Panc1 (cell line): ENCODE results near the gene OR1I1. TPM values are rescaled to one million over a fixed set of nuclear protein-coding genes. Genes with fewer than 3 reads are reported as not detected.

Experiments used
- ATAC-seq: fragments of 200-7000 bp; cut with Tn5 transposase; 2 replicates; pipeline ENCODE4 v1.9.1; 2020; ENCODE audit warnings: mild to moderate bottlenecking, moderate library complexity
- BruUV-seq: library from RNA; stranded (reverse); fragments of 400-500 nt; replicated peaks from 2 replicates; lab custom pipeline; 2021; lab: Mats Ljungman, UMichigan
- CTCF ChIA-PET: fragments of 300-600 bp; sonication (Branson Sonifier 250); formaldehyde crosslinking; loops from one replicate; lab custom pipeline; 2022; ENCODE audit warnings: antibody characterized with exemption; lab: Charles Lee
- POLR2A ChIA-PET: fragments of 300-600 bp; sonication (Branson Sonifier 250); formaldehyde crosslinking; loops from one replicate; lab custom pipeline; 2022; ENCODE audit warnings: antibody characterized with exemption; lab: Charles Lee
- DNase-seq: peaks from one replicate; pipeline ENCODE4 v3.0.0-alpha.2; 2010; ENCODE audit warnings: low read depth, low spot score
- H3K27ac ChIP-seq: 2 replicates; pipeline ENCODE4 v1.5.1; 2011; ENCODE audit warnings: mild to moderate bottlenecking, low read length, inconsistent platforms
- H3K27me3 ChIP-seq: fragments of 200-500 bp; sonication (Bioruptor generic); 2 replicates; pipeline ENCODE4 v1.6.0; 2014; ENCODE audit warnings: low read length, inconsistent platforms; ENCODE audit not compliant: control insufficient read depth, insufficient read depth
- H3K36me3 ChIP-seq: fragments of 200-500 bp; sonication (Bioruptor generic); 2 replicates; pipeline ENCODE4 v1.5.1; 2014; ENCODE audit warnings: inconsistent platforms, mild to moderate bottlenecking, low read length, moderate library complexity; ENCODE audit not compliant: control insufficient read depth, insufficient read depth
- H3K4me1 ChIP-seq: 2 replicates; pipeline ENCODE4 v1.5.1; 2011; ENCODE audit warnings: inconsistent platforms, mild to moderate bottlenecking, low read length, moderate library complexity; ENCODE audit not compliant: control insufficient read depth, insufficient read depth
- H3K4me3 ChIP-seq, 2 experiments: 2 replicates each; pipeline ENCODE4 v1.5.1; 2011 to 2012; ENCODE audit warnings: low read depth in 2 of 2, low read length in 2 of 2, mild to moderate bottlenecking in 2 of 2, inconsistent platforms in 1 of 2, moderate library complexity in 1 of 2
- H3K9me3 ChIP-seq: fragments of 200-500 bp; sonication (Bioruptor generic); 2 replicates; pipeline ENCODE4 v1.5.1; 2014; ENCODE audit warnings: low read depth, mild to moderate bottlenecking, inconsistent platforms, low read length, moderate library complexity; ENCODE audit not compliant: control insufficient read depth, insufficient read depth
- CTCF ChIP-seq: fragments of 450-650 bp; IDR thresholded peaks from 2 replicates; pipeline ENCODE4 v1.5.1; 2017; ENCODE audit warnings: mild to moderate bottlenecking
- POLR2AphosphoS5 ChIP-seq: IDR thresholded peaks from 2 replicates; pipeline ENCODE4 v1.6.1; 2012; ENCODE audit warnings: mild to moderate bottlenecking, low read depth, low read length, moderate library complexity
- REST ChIP-seq, 2 experiments: IDR thresholded peaks; 2 replicates each; pipeline ENCODE4 v1.6.1; 2011 to 2012; ENCODE audit warnings: low read depth in 2 of 2, control low read depth in 1 of 2, low read length in 1 of 2, mild to moderate bottlenecking in 1 of 2, moderate library complexity in 1 of 2; ENCODE audit not compliant: insufficient read depth in 1 of 2
- SIN3A ChIP-seq: IDR thresholded peaks from 2 replicates; pipeline ENCODE4 v1.6.1; 2012; ENCODE audit warnings: low read depth, mild to moderate bottlenecking, low read length, moderate library complexity, borderline replicate concordance; ENCODE audit not compliant: insufficient read depth
- TCF7L2 ChIP-seq: IDR thresholded peaks from 2 replicates; pipeline ENCODE4 v1.6.1; 2011; ENCODE audit warnings: mild to moderate bottlenecking, low read depth, low read length, inconsistent platforms
- in situ Hi-C: cut with HindIII; loops from 2 replicates; pipeline ENCODE4 v1.10.0; 2016; ENCODE audit warnings: low sequenced_read_pairs, low pct_unique_long_range_greater_than_20kb
- intact Hi-C: fragments of 100-400 bp; cut with micrococcal nuclease; formaldehyde crosslinking; loops from one replicate; pipeline ENCODE4 v1.10.0; 2022; ENCODE audit not compliant: unreplicated experiment
- total RNA-seq: library from RNA; stranded (reverse); gene quantifications from one replicate; pipeline ENCODE4 v1.2.1, GENCODE V29; 2021; ENCODE audit not compliant: unreplicated experiment

Gene OR1I1
- total RNA-seq, 1 experiment from 2014 or later, result not detected

- H3K27me3 ChIP-seq, result no peaks in the 10 kb centered on the region
- in situ Hi-C loops (no loop called here), intact Hi-C loops (no loop called here)
- H3K9me3 ChIP-seq, result no peaks in the 10 kb centered on the region
- ATAC-seq (0 out of 2 replicates have a peak, but pooled peaks have one; percentile 2), DNase-seq (no peak)
- no peaks in the 10 kb centered on the region for H3K36me3 ChIP-seq
- H3K27ac ChIP-seq, result no peak overlapping the region
- TF ChIP-seq TCF7L2, result no peak
- no peak for TF ChIP-seq POLR2AphosphoS5
- TF ChIP-seq REST (IDR thresholded peaks at IDR 0.05; ENCODE audit: insufficient read depth in 1 of 2, low read depth in 2 of 2, low read length in 1 of 2), result no peak
- no peak for TF ChIP-seq SIN3A
- no peak for TF ChIP-seq CTCF
- ChIA-PET POLR2A (interaction anchor here (0.5 kb wide), 1 partner anchor 27 kb away, joined by 3 read pairs; no protein-coding TSS in a partner anchor), CTCF (no interaction called here)
- no TSS peak for BruUV-seq
- no peaks in the 10 kb centered on the region for H3K4me1 ChIP-seq
- no peak overlapping the region for H3K4me3 ChIP-seq
Observed at GRCh38 chr19:15115762-15116615, 34.0 kb downstream of the OR1I1 start.

- intact Hi-C loops (no loop called here), in situ Hi-C loops (no loop called here)
- Histone ChIP-seq H3K9me3 (no peaks in the 10 kb centered on the region), H3K36me3 (no peaks in the 10 kb centered on the region), H3K27me3 (no peaks in the 10 kb centered on the region), H3K4me1 (no peaks in the 10 kb centered on the region), H3K27ac (no peak overlapping the region), H3K4me3 (no peak overlapping the region)
- DNase-seq, result no peak
- TF ChIP-seq POLR2AphosphoS5 (no peak), REST (IDR thresholded peaks at IDR 0.05; ENCODE audit: insufficient read depth in 1 of 2, low read depth in 2 of 2, low read length in 1 of 2) (no peak), CTCF (no peak), SIN3A (no peak), TCF7L2 (no peak)
- BruUV-seq, result no TSS peak
- POLR2A ChIA-PET, result no interaction called here
- CTCF ChIA-PET, result no interaction called here
- no peak for ATAC-seq
Observed at GRCh38 chr19:15116856-15117255, 34.8 kb downstream of the OR1I1 start.
